HG03457 (cell line): ENCODE data around the gene MORF4L2.
"Not testable (repeated sequence)": the region's sequence is repeated elsewhere in the genome, so short reads cannot be mapped to it uniquely, and the experiment has no call there.

Experiments
- ATAC-seq: cut with Tn5 transposase; IDR thresholded peaks from one replicate; pipeline ENCODE4 v1.9.1; 2021; ENCODE audit warnings: moderate number of reproducible peaks; ENCODE audit not compliant: unreplicated experiment

Gene MORF4L2

DNA sequence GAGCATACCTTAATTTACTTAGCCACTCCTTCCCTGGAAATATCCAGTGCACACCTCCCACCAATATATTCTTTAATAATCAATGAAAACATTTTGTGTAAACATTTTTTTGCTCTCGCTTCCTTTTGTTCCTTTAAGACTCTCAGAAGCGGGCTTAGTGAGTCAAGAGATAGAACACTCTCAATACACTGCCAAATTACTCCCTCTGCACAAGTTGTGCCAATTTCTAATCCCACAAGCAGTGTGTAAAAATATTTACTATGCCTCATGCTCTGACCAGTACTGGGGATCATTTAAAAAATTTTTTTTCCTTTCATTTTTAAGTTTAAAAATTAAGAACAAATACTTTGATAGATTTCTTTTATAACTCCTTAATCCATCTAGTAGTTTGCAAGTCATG, 5.1 kb downstream of the MORF4L2 start:
- no peak for ATAC-seq

DNA sequence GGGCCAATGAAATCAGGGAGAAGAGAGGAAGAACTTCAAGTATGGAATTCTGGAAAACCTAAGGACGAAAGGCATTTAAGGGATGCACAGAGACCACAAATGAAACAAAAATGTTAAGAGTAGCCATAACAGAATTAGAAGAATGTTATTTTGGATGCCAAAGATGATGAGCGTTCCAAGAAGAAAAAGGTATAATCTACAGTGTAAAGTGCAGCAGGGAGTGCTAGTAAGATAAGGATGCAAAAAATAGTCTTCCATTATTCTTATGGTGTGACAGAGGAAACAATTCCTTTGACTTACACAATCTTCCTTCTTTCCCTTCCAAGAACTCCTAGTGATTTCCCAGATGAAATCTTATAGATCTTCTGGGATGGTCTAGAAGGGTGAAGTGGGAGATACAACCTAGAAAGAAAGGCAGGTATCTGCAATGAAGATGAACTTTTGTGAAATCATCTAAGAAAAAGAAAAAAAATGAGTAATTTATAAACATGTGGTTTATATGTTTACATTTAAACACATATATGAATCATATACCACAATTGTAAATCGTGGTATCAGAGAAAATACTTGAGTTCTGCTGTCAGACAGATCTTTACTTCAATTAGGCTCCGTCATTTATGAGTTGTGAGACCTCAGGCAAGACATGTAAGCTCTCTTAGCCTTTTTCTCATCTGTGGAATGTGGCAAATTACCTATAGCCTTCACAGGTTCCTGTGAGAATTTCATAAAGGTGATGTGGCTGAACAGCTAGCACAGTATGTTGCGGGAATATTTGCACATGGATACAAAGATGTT, 8.1 kb downstream of the MORF4L2 start:
- no peak for ATAC-seq

GRCh38 chrX:103674531-103675454, 11.7 kb downstream of the MORF4L2 start:
- ATAC-seq, result no peak

- no peak for ATAC-seq
Observed at GRCh38 chrX:103669745-103670144, 16.8 kb downstream of the MORF4L2 start.

DNA sequence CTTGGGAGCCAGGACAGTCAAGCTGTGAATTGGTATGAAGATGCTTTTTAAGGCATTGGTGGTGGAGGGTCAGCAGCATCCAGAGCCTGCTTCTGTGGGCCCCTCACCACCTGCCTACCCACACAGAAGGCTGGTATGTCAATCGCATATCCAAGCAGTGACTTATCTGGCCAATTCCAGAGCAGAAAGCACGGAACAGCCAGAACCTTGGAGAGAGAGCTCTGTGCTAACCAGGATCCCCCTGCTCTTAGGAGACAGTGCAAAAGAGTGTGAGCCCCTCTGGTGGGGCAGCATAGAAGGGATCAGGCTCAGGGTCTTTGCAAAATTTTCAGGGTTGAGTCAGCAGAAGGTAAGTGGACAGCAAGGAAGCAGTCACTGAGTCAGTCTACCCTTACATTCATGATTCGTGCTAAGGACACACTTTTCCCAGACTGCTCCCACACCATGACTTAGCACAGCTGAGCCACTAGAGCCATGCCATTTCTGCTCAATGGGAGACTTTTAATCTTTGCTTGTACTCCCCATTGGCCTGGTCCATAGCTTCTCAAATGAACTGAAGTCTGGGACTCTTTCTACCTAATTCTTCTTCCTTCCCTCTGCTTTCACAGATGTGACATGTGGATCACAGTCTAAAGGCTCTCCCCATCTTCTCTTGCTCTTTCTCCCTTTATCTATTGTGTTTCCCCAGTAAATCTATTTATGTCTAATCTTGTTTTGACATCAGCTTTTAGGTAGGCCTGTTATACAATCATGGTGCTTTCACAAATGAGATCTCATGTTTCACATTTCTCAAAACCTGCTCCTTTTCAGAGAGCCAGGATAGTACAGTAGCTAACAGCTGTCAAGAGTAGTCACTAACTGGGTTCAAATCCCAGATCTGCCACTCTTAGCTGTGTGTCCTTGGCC, 20.0 kb downstream of the MORF4L2 start:
- no peak for ATAC-seq

- ATAC-seq, result no peak
Observed at GRCh38 chrX:103663981-103664762, 22.3 kb downstream of the MORF4L2 start.

- not testable (repeated sequence) for ATAC-seq
Observed at GRCh38 chrX:103659460-103659859, 27.0 kb downstream of the MORF4L2 start.

GRCh38 chrX:103658681-103659433, 27.6 kb downstream of the MORF4L2 start:
- ATAC-seq, result no peak

DNA sequence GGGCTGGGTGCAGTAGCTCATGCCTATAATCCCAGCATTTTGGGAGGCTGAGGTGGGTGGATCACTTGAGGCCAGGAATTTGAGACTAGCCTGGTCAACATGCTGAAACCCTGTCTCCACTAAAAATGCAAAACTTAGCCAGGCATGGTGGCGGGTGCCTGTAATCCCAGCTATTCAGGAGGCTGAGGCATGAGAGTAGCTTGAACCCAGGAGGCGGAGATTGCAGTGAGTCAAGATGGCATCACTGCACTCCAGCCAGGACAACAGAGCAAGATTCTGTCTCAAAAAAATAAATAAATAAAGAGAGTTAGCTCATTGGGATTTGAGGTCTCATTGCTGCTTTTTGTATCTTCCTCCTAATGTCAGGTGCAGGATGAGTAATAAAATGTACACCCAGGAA, 29.4 kb downstream of the MORF4L2 start:
- ATAC-seq, result not testable (repeated sequence)

DNA sequence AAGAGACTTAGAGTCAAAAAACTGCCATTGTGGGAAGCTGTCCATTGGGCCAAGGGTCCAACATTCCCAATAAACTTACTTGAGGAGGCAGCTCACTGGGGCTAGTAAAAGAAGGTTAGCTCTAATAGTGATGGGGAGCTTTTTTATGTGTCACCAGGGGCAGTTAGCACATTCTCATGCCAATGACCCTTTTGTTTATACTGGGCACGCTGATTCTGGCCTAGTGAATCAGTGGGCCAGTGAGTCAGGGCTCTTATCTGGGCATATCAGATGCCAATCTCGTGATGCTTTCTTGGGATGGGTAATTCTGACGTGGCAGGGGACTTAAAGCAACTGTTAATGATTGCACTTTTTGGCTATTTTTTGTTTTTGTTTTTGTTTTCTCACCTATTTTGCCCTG, 29.9 kb downstream of the MORF4L2 start:
- ATAC-seq, result no peak

GRCh38 chrX:103655230-103656000, 31.1 kb downstream of the MORF4L2 start:
- ATAC-seq, result not testable (repeated sequence)

DNA sequence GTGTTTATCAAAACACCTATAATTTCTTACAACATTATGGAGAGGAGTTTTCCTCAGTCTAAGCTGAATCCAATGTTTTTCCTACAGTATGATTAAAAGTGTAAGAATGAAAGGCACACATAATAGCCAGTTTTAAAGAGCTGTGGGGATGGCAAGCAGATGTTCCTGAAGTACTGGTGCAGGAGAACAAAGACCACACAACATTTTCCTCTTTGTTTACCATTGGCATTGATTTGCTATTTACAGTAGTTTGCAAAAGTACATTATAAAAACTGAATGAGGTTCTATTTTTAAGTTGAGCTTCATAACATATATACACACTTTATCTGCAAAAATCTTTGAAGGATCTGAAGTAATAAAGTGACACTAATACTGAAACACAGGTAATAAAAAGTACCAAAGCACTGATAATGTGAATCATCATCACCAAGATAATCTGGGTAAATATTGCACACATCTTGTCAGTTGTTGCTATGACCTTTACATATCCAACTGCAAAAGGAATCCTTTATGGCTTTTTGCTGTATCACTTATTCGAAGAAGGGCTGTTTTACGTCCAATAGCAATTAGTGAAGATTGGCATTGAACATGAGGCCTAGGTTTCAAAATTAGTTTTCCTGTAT, 35.2 kb downstream of the MORF4L2 start:
- ATAC-seq, result no peak

DNA sequence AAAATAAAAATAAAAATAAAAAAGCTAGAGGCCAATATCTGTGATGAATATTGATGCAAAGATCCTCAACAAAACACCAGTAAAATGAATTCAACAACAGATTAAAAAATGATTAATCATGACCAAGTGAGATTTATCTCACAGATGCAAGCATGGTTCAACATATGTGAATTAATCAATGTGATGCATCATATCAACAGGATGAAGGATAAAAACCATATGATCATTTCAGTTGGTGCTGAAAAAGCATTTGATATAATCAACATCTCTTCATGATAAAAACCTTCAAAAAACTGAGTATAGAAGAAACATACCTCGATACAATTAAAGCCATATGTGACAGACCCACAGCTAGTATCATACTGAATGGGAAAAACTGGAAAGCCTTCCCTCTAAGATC, 38.9 kb downstream of the MORF4L2 start:
- ATAC-seq, result no peak

GRCh38 chrX:103644125-103644524, 42.4 kb downstream of the MORF4L2 start:
- ATAC-seq, result no peak

DNA sequence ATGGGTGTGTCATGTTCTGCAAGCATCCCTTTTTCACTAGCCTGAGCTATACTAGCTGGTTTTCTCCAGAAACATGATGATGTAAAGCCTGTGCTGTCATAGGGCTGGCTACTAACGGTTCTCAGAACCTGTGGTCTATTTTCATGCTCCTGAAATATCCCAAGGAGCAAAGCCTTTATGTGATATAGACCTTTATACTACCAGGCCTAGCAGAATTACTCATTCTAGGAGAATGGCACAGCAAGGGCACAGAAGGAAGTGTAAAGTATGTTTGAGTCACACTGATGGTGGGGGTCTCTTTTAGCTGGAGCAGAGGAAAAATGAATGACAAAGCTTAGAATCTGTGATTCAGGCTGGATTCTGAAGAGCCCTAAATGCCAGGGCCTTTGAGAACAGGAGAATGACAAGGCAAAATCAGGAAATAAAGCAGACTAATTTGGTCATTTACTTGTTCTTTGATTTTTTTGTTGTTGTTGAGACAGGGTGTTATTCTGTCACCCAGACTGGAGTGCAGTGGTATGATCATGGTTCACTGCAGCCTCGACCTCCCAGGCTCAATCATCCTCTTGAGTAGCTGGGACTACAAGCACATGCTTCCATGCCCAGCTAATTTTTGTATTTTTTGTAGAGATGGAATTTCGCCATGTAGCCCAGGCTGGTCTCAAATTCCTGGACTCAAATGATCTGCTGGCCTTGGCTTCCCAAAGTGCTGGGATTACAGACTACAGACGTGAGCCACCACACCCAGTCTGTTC, 45.9 kb downstream of the MORF4L2 start:
- no peak for ATAC-seq

DNA sequence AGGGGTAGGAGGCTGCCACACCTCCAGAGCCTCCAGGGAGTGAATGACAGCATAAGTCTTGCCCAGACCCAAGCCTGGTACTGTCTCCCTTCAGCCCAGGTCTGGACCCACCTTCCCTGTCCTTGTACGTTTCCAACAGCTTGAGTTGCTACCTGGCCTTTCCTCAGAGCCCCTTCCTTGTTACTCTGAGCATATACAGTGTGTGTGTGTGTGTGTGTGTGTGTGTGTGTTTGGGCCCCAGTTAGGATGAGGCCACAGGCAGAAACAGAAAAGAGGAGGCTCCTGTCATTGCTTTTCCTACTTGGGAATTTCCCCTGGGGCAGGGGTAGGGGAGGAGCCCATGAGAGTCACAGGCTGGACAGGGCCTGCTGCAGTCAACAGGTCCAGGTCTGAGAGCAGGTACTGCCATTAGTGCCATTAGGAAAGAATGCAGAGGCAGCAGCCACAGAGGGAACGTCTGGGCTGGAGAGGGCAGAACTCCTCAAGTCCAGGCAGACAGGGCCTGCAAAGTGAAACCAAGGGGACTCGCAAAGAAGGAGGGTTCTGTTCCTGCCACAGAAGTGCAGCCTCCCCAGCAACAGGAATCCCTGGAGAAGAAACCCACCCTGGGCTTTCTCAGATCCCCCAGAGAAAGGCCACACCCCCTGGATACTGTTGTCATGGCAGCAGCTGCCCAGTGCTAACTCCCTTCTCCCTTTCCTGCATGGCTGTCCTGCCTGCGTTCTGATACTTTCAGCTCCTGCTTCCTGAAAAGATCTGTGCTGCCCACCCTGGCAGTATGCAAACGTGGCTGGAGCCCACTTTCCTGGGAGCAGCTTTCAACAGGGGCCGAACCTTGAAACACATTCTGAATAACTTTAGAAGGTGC, 47.8 kb downstream of the MORF4L2 start:
- ATAC-seq, result not testable (repeated sequence)
